SU-DHL-6 (cell line): ENCODE data around the gene ASXL1.

Experiments
- H2AFZ ChIP-seq: fragments of 200-600 bp; sonication (generic); 2 replicates; pipeline ENCODE4 v1.6.1; 2014; ENCODE audit warnings: low read depth, mild to moderate bottlenecking, moderate library complexity, mixed read lengths, antibody characterized with exemption, low read length; ENCODE audit not compliant: severe bottlenecking
- H3F3A ChIP-seq: fragments of 200-600 bp; shearing (Covaris generic); 2 replicates; pipeline ENCODE4 v1.6.0; 2016; ENCODE audit warnings: antibody characterized with exemption, mild to moderate bottlenecking; ENCODE audit not compliant: insufficient read depth
- H3K27ac ChIP-seq: fragments of 200-600 bp; sonication (generic); 2 replicates; pipeline ENCODE4 v1.5.1; 2016; ENCODE audit warnings: low read depth, mild to moderate bottlenecking, low read length, moderate library complexity, mixed read lengths
- H3K27me3 ChIP-seq: fragments of 200-600 bp; sonication (generic), shearing (Covaris generic); 2 replicates; pipeline ENCODE4 v1.6.0; 2014; ENCODE audit warnings: mild to moderate bottlenecking, low read length
- H3K36me3 ChIP-seq: fragments of 200-600 bp; sonication (generic); 2 replicates; pipeline ENCODE4 v1.6.1; 2014; ENCODE audit warnings: mild to moderate bottlenecking, low read length, mixed read lengths
- H3K4me2 ChIP-seq: fragments of 300-600, 200-600 bp; shearing (Covaris generic), sonication (generic); 2 replicates; pipeline ENCODE4 v1.6.0; 2014; ENCODE audit warnings: low read length, low read depth, mild to moderate bottlenecking; ENCODE audit not compliant: poor library complexity, severe bottlenecking
- H3K4me3 ChIP-seq: fragments of 200-600 bp; sonication (generic); 2 replicates; pipeline ENCODE4 v1.5.1; 2014; ENCODE audit warnings: antibody characterized with exemption, low read length, mild to moderate bottlenecking, mixed read lengths; ENCODE audit not compliant: insufficient read depth, poor library complexity, severe bottlenecking
- H3K79me2 ChIP-seq: fragments of 200-600 bp; sonication (generic); 2 replicates; pipeline ENCODE4 v1.6.1; 2014; ENCODE audit warnings: mild to moderate bottlenecking, low read length, moderate library complexity; ENCODE audit not compliant: insufficient read depth
- H3K9ac ChIP-seq: fragments of 200-600 bp; sonication (generic); 2 replicates; pipeline ENCODE4 v1.7.0; 2014; ENCODE audit warnings: mild to moderate bottlenecking, low read length
- H3K9me2 ChIP-seq: fragments of 200-600 bp; sonication (generic); replicated peaks from 2 replicates; pipeline ENCODE4 v1.6.1; 2014; ENCODE audit warnings: low read length; ENCODE audit not compliant: insufficient read depth
- H3K9me3 ChIP-seq: fragments of 200-600 bp; sonication (generic); 2 replicates; pipeline ENCODE4 v1.6.1; 2014; ENCODE audit warnings: low read length, mixed read lengths; ENCODE audit not compliant: insufficient read depth
- H4K20me1 ChIP-seq: fragments of 200-600 bp; sonication (generic); 2 replicates; pipeline ENCODE4 v1.6.1; 2014; ENCODE audit warnings: low read depth, mild to moderate bottlenecking, antibody characterized with exemption, low read length, moderate library complexity, mixed read lengths
- CTCF ChIP-seq: fragments of 200-600 bp; sonication (generic); IDR thresholded peaks from one replicate; pipeline ENCODE4 v1.5.1; 2017; ENCODE audit warnings: antibody characterized with exemption, mild to moderate bottlenecking, low read length, moderate library complexity; ENCODE audit not compliant: insufficient read depth, poor library complexity, severe bottlenecking
- EZH2phosphoT487 ChIP-seq: fragments of 200-600 bp; sonication (generic), shearing (Covaris generic); conservative IDR thresholded peaks from 2 replicates; pipeline ENCODE4 v1.6.1; 2018; ENCODE audit warnings: mild to moderate bottlenecking, antibody characterized with exemption, low read length, moderate library complexity, mixed read lengths

ASXL1 gene

GRCh38 chr20:32436142-32436861 lies 78.2 kb downstream of the ASXL1 start:
- H3K27ac ChIP-seq, result no peak overlapping the region
- no peaks in the 10 kb centered on the region for H3F3A ChIP-seq
- no peak overlapping the region for H2AFZ ChIP-seq
- H3K4me2 ChIP-seq, result no peak overlapping the region
- peaks cover 11% of the 10 kb centered on the region; the same call in 1 of the 2 replicates for H3K36me3 ChIP-seq
- H3K27me3 ChIP-seq, result no peaks in the 10 kb centered on the region
- no peaks in the 10 kb centered on the region for H4K20me1 ChIP-seq
- TF ChIP-seq CTCF (no peak), EZH2phosphoT487 (no peak)
- no peak overlapping the region for H3K9ac ChIP-seq
- H3K9me3 ChIP-seq, result no peaks in the 10 kb centered on the region
- no peak overlapping the region for H3K4me3 ChIP-seq
- H3K79me2 ChIP-seq, result no peaks in the 10 kb centered on the region
- no peaks in the 10 kb centered on the region for H3K9me2 ChIP-seq

- Histone ChIP-seq H2AFZ (no peak overlapping the region), H3K27me3 (no peaks in the 10 kb centered on the region), H3K79me2 (no peaks in the 10 kb centered on the region), H3K9me2 (no peaks in the 10 kb centered on the region), H3K9me3 (no peaks in the 10 kb centered on the region), H3K36me3 (peaks cover 4% of the 10 kb centered on the region; the same call in 1 of the 2 replicates), H3F3A (no peaks in the 10 kb centered on the region), H3K4me3 (no peak overlapping the region), H4K20me1 (no peaks in the 10 kb centered on the region), H3K27ac (no peak overlapping the region), H3K4me2 (no peak overlapping the region), H3K9ac (no peak overlapping the region)
- no peak for TF ChIP-seq EZH2phosphoT487
- TF ChIP-seq CTCF, result no peak
Measured at GRCh38 chr20:32436968-32437367, 78.8 kb downstream of the ASXL1 start.

GRCh38 chr20:32437391-32438074 lies 79.4 kb downstream of the ASXL1 start:
- TF ChIP-seq CTCF (peak; percentile 16), EZH2phosphoT487 (no peak)
- H3K27me3 ChIP-seq, result no peaks in the 10 kb centered on the region
- H3K9me2 ChIP-seq, result no peaks in the 10 kb centered on the region
- no peak overlapping the region for H3K4me3 ChIP-seq
- no peaks in the 10 kb centered on the region for H4K20me1 ChIP-seq
- no peak overlapping the region for H3K27ac ChIP-seq
- no peaks in the 10 kb centered on the region for H3F3A ChIP-seq
- H3K36me3 ChIP-seq, result no peaks in the 10 kb centered on the region; the same call in 1 of the 2 replicates
- no peak overlapping the region for H3K9ac ChIP-seq
- no peaks in the 10 kb centered on the region for H3K79me2 ChIP-seq
- no peak overlapping the region for H2AFZ ChIP-seq
- H3K4me2 ChIP-seq, result no peak overlapping the region
- no peaks in the 10 kb centered on the region for H3K9me3 ChIP-seq
